Measurements from ENCODE around the gene ADAD1. TPM values are rescaled to one million over a fixed set of nuclear protein-coding genes. Genes with fewer than 3 reads are reported as not detected.
A peak's percentile ranks its signal among the peaks of the same experiment; 100 is the strongest.

ADAD1 gene
- total RNA-seq (not detected), polyA plus RNA-seq (not detected)
- long read RNA-seq, donor 1 = 0 reads
- long read RNA-seq, donor 2 = 0 reads
- long read RNA-seq, donor 3 = 0 reads
- long read RNA-seq, donor 4 = 0 reads
- long read RNA-seq, donor 5 = 0 reads
- long read RNA-seq, donor 6 = 0 reads
- long read RNA-seq, donor 7 = 0 reads
- long read RNA-seq, donor 8 = 0 reads
- long read RNA-seq, donor 9 = 0 reads
- long read RNA-seq, donor 10 = 0 reads

DNA sequence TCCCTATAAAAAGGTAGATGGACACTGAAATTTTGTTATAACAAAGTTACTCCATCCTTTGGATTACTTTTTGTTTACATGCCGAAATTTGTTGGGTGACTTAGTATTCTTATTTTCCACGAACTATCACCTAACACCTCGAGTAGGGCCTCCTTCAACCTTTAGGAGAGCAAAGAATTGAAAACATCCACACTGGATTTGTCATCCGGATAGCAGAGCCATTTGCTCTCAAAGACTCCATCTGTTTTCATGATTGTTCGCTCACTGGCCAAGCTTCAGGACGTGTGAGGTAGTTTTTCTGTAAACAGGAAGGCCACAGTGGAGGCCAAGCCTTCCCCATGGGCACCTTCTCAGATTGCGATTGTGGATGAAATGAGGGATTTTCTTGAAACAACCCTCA, at the start of gene ADAD1:
Gene ADAD1 (plus strand): TSS at position 301 of the 400 bp plus-strand sequence. CDS start 1,059 bp downstream, outside the sequence.
- Histone ChIP-seq H3K9me3 (peaks cover 0 to 7% (median 0%) of the 10 kb centered on the region in 4 donors), H3K4me3 (no peak within 1 kb of the TSS), H3K27ac (no peak within 1 kb of the TSS), H3K4me1 (no peaks in the 10 kb centered on the region), H3K36me3 (no peaks in the 10 kb centered on the region), H3K27me3 (no peaks in the 10 kb centered on the region)
- intact Hi-C loops (cut with DNase I; ENCODE audit: low total_unique reads) = no loop called here
- TF ChIP-seq POLR2A (IDR thresholded peaks at IDR 0.05) (no peak), EP300 (IDR thresholded peaks at IDR 0.05) (no peak), POLR2AphosphoS5 (IDR thresholded peaks at IDR 0.05) (no peak)
- TF ChIP-seq, protein P1, sequence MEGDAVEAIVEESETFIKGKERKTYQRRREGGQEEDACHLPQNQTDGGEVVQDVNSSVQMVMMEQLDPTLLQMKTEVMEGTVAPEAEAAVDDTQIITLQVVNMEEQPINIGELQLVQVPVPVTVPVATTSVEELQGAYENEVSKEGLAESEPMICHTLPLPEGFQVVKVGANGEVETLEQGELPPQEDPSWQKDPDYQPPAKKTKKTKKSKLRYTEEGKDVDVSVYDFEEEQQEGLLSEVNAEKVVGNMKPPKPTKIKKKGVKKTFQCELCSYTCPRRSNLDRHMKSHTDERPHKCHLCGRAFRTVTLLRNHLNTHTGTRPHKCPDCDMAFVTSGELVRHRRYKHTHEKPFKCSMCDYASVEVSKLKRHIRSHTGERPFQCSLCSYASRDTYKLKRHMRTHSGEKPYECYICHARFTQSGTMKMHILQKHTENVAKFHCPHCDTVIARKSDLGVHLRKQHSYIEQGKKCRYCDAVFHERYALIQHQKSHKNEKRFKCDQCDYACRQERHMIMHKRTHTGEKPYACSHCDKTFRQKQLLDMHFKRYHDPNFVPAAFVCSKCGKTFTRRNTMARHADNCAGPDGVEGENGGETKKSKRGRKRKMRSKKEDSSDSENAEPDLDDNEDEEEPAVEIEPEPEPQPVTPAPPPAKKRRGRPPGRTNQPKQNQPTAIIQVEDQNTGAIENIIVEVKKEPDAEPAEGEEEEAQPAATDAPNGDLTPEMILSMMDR (IDR thresholded peaks at IDR 0.05) = no peak
- 80 to 88% (median 86%) methylated on average over 7 of the region's 7 CpGs for WGBS, 5 donors
- no peak for DNase-seq

DNA sequence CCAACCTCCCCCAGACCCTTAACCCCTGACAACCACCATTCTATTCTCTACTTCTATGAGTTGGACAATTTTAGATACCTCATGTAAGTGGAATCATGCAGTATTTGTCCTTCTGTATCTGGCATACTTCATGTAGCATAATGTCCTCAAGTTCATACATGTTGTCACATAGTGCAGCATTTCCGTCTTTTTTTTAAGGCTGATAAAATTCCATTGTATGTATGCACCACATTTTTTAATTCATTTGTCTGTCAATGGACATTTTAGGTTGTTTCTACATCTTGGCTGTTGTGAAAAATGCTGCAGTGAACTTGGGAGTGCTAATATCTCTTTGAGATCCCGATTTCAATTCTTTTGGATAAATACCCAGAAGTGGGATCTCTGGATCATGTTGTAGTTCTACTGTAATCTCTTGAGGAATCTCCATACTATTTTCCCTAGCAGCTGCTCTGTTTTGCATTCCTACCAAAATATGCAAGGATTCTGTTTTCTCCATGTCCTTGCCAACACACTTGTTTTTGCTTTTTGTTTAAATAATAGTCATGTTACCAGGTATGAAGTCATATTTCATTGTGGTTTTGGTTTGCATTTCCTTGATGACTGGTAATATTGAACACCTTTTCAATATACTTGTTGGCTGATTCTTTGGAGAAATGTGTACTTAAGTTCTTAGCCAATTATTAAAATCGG, 48.8 kb upstream of the ADAD1 start:
- TF ChIP-seq POLR2A (IDR thresholded peaks at IDR 0.05) = no peak
- TF ChIP-seq POLR2AphosphoS5 (IDR thresholded peaks at IDR 0.05) = no peak
- TF ChIP-seq EP300 (IDR thresholded peaks at IDR 0.05) = no peak
- TF ChIP-seq, protein P1 (IDR thresholded peaks at IDR 0.05) = no peak
- no peak overlapping the region for H3K27ac ChIP-seq
- WGBS, 5 donors = 77 to 89% (median 86%) methylated on average over 3 of the region's 3 CpGs
- no peaks in the 10 kb centered on the region for H3K4me1 ChIP-seq
- intact Hi-C loops (cut with DNase I; ENCODE audit: low total_unique reads) = no loop called here
- H3K9me3 ChIP-seq = no peaks in the 10 kb centered on the region
- no peak overlapping the region for H3K4me3 ChIP-seq
- DNase-seq = no peak
- peaks cover 11 to 80% (median 68%) of the 10 kb centered on the region in 4 donors for H3K36me3 ChIP-seq
- H3K27me3 ChIP-seq = no peaks in the 10 kb centered on the region

DNA sequence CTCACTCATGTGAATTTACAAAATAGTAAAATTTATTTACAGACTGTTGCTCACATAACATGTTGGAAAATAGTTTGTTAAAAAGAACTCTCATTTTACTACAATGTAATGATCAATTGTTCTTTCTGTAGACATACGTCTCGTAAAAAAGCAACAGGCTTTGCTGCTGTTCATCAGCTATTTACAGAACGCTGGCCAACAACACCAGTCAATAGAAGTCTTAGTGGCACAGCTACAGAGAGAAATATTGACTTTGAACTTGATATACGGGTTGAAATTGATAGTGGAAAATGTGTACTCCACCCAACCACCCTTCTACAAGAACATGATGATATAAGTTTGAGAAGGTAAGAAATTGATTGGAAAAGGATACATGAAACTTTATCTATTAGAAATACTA, 47.6 kb upstream of the ADAD1 start:
- no peaks in the 10 kb centered on the region for H3K27me3 ChIP-seq
- peaks cover 16 to 80% (median 73%) of the 10 kb centered on the region in 4 donors for H3K36me3 ChIP-seq
- no peaks in the 10 kb centered on the region for H3K9me3 ChIP-seq
- no peak overlapping the region for H3K4me3 ChIP-seq
- no peak overlapping the region for H3K27ac ChIP-seq
- WGBS, 5 donors = 28 to 66% (median 56%) methylated on average over 4 of the region's 4 CpGs
- peak in 1 of 2 donors; percentile 4 for DNase-seq
- TF ChIP-seq EP300 (IDR thresholded peaks at IDR 0.05) = no peak
- TF ChIP-seq, protein P1 (IDR thresholded peaks at IDR 0.05) = no peak
- no peak for TF ChIP-seq POLR2A (IDR thresholded peaks at IDR 0.05)
- no peak for TF ChIP-seq POLR2AphosphoS5 (IDR thresholded peaks at IDR 0.05)
- H3K4me1 ChIP-seq = no peaks in the 10 kb centered on the region
- intact Hi-C loops (cut with DNase I; ENCODE audit: low total_unique reads) = no loop called here

DNA sequence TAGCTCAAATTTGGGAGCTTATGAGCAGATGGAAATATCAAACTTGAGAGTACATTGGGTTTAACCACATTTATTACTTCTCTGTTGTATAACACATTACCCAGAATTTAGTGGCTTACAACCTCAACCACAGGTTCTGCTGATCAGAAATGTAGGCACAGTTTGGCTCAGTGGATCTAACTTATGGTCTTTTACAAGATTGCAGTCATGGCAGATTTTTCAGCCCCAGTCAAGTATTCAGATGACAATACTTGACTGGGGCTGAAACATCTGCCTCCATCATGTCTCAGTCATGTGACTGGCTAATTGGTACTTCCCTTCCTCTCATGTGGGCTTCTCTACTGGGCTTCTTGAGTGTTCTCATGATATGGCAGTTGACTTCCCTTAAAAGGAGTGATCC, 44.0 kb upstream of the ADAD1 start:
- no peak overlapping the region for H3K4me3 ChIP-seq
- no peak overlapping the region for H3K27ac ChIP-seq
- peaks cover 16 to 86% (median 78%) of the 10 kb centered on the region in 4 donors for H3K36me3 ChIP-seq
- TF ChIP-seq POLR2AphosphoS5 (IDR thresholded peaks at IDR 0.05) (no peak), POLR2A (IDR thresholded peaks at IDR 0.05) (no peak), EP300 (IDR thresholded peaks at IDR 0.05) (no peak)
- TF ChIP-seq, protein P1 (IDR thresholded peaks at IDR 0.05) = no peak
- no peaks in the 10 kb centered on the region for H3K27me3 ChIP-seq
- no peaks in the 10 kb centered on the region for H3K9me3 ChIP-seq
- DNase-seq = no peak
- no peaks in the 10 kb centered on the region for H3K4me1 ChIP-seq
- intact Hi-C loops (cut with DNase I; ENCODE audit: low total_unique reads) = no loop called here

Data from stomach (tissue), 19 donors.